Ascending aorta (tissue), 2 donors: Measurements from ENCODE around the gene GRB10. TPM values are rescaled to one million over a fixed set of nuclear protein-coding genes. Genes with fewer than 3 reads are reported as not detected.
A peak's percentile ranks its signal among the peaks of the same experiment; 100 is the strongest.

Experiments used
- DNase-seq, 2 donors: peaks; one replicate each; pipeline ENCODE4 v3.0.0-alpha.2; 2019; ENCODE audit warnings: low spot score in 2 of 2
- H3K27ac ChIP-seq, 2 donors: fragments of 200-600 bp; sonication (generic); one replicate each; pipeline ENCODE4 v1.5.1; 2016 to 2017; ENCODE audit warnings: mild to moderate bottlenecking in 1 of 2
- H3K27me3 ChIP-seq: fragments of 200-600 bp; sonication (generic); one replicate; pipeline ENCODE4 v1.5.1; 2017
- H3K36me3 ChIP-seq, 2 donors: fragments of 200-600 bp; sonication (generic); one replicate each; pipeline ENCODE4 v1.5.1; 2016
- H3K4me1 ChIP-seq, 2 donors: fragments of 200-600 bp; sonication (generic); one replicate each; pipeline ENCODE4 v1.5.1; 2016 to 2017; ENCODE audit warnings: mild to moderate bottlenecking in 1 of 2
- H3K4me3 ChIP-seq, 2 donors: fragments of 200-600 bp; sonication (generic); one replicate each; pipeline ENCODE4 v1.5.1; 2016 to 2017; ENCODE audit warnings: mild to moderate bottlenecking in 1 of 2
- H3K9me3 ChIP-seq, 2 donors: fragments of 200-600 bp; sonication (generic); one replicate each; pipeline ENCODE4 v1.5.1; 2016
- CTCF ChIP-seq, 3 experiments: fragments of 200-600 bp in 2 of 3; fragments of 450-650 bp in 1 of 3; sonication (generic) in 2 of 3; IDR thresholded peaks; one replicate each; pipeline ENCODE4 v1.5.1; 2016 to 2019; ENCODE audit warnings: antibody characterized with exemption in 3 of 3, mild to moderate bottlenecking in 1 of 3, moderate library complexity in 1 of 3
- intact Hi-C: fragments of 100-400 bp; cut with DNase I; formaldehyde crosslinking; loops from one replicate; pipeline ENCODE4 v1.15.1; 2023
- total RNA-seq: library from RNA; depleted of rRNA; stranded (reverse); fragments of >200 nt; gene quantifications from one replicate; pipeline ENCODE4 v1.1.0, GENCODE V29; 2016

GRB10 gene
- total RNA-seq, 1 donor from 2014 or later = 53.4 TPM

DNA sequence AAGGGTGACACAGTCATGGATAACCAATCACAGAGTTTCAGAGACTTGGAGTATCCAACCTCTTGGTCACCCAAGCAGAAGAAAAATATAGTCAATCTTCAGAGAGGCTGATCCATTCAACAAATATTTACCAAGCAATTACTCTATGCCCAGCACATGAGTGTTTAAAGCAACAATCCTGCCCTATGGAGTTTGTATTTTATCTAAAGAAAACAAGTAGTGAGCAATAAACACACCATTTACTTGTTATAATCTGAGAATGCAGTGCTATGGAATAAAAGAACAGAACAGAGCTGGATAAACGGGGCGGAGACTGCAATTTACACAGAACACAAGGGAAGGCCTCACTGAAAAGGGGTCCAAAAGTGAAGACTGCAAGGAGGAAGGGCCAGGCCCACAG is 63.8 kb downstream of the GRB10 start:
- intact Hi-C loops = no loop called here
- peaks cover 3 to 43% of the 10 kb centered on the region in 2 donors for H3K4me1 ChIP-seq

DNA sequence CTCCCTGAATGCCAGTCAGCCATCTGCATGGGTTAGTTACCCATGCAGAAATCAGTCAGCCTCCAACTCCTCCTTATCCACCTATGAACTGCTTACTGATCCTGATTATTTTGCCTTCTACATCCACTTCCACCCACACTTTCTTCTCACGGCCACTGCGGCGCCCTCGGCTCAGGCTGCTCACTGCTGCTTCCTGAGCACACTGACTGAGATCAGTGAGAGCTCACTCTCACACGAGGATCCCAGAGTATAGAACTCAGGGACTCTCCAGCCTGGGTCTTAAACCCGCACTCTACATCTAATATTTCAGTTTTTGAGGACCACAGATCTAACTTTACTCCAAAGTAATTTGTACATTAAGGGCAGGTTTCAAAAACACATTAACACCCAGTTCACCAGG is 64.4 kb downstream of the GRB10 start:
- no peak overlapping the region for H3K27ac ChIP-seq
- DNase-seq = no peak
- H3K27me3 ChIP-seq = no peaks in the 10 kb centered on the region
- no peak overlapping the region for H3K4me3 ChIP-seq
- no peaks in the 10 kb centered on the region for H3K36me3 ChIP-seq
- intact Hi-C loops = no loop called here
- H3K4me1 ChIP-seq = peaks cover 3 to 43% of the 10 kb centered on the region in 2 donors
- no peaks in the 10 kb centered on the region for H3K9me3 ChIP-seq
- no peak for TF ChIP-seq CTCF (IDR thresholded peaks at IDR 0.05)

More for the DNA sequence above, 63.8 kb downstream of the GRB10 start:
- TF ChIP-seq CTCF (IDR thresholded peaks at IDR 0.05) = no peak
- no peaks in the 10 kb centered on the region for H3K27me3 ChIP-seq
- no peaks in the 10 kb centered on the region for H3K9me3 ChIP-seq
- no peak overlapping the region for H3K4me3 ChIP-seq
- H3K36me3 ChIP-seq = no peaks in the 10 kb centered on the region
- no peak for DNase-seq
- H3K27ac ChIP-seq = no peak overlapping the region

DNA sequence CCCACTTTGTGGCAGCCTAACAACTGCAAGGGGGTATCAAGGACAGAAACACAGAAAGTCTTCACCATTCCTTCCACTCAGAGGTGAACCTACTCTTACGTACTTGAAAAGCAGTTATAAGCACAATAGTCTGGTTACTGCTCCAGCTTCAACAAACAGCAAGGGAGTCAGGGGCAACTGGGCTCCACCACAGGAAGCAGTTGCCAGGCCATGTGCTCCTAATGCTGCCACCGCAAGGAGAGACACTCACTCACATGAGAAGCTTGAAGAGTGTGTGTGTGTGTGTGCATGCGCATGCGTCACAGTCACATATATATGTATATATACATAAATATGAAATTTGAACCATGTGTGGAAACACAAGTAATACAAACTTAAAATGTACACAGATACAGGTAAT is 65.5 kb downstream of the GRB10 start:
- TF ChIP-seq CTCF (IDR thresholded peaks at IDR 0.05) = no peak
- H3K36me3 ChIP-seq = no peaks in the 10 kb centered on the region
- no peak overlapping the region for H3K4me3 ChIP-seq
- H3K27me3 ChIP-seq = no peaks in the 10 kb centered on the region
- no peak for DNase-seq
- intact Hi-C loops = no loop called here
- no peak overlapping the region for H3K27ac ChIP-seq
- H3K9me3 ChIP-seq = no peaks in the 10 kb centered on the region
- H3K4me1 ChIP-seq = peaks cover 6 to 45% of the 10 kb centered on the region in 2 donors

- H3K9me3 ChIP-seq = no peaks in the 10 kb centered on the region
- DNase-seq = no peak
- peak overlapping the region; percentile 2 to 20 for H3K27ac ChIP-seq
- H3K4me1 ChIP-seq = peaks cover 6 to 55% of the 10 kb centered on the region in 2 donors
- no peak overlapping the region for H3K4me3 ChIP-seq
- intact Hi-C loops = loop anchor here (5.0 kb wide), 2 partner anchors 48 to 152 kb away; no protein-coding TSS in a partner anchor
- no peaks in the 10 kb centered on the region for H3K36me3 ChIP-seq
- no peak for TF ChIP-seq CTCF (IDR thresholded peaks at IDR 0.05)
- no peaks in the 10 kb centered on the region for H3K27me3 ChIP-seq
Observed at GRCh38 chr7:50714857-50715256, 67.8 kb downstream of the GRB10 start.

GRCh38 chr7:50713123-50713965 is 69.4 kb downstream of the GRB10 start:
- Histone ChIP-seq H3K4me3 (no peak overlapping the region), H3K9me3 (no peaks in the 10 kb centered on the region), H3K4me1 (peaks cover 6 to 53% of the 10 kb centered on the region in 2 donors), H3K27ac (peak overlapping the region; percentile 60 to 72), H3K36me3 (no peaks in the 10 kb centered on the region), H3K27me3 (no peaks in the 10 kb centered on the region)
- intact Hi-C loops = loop anchor here (5.0 kb wide), 2 partner anchors 46 to 154 kb away; no protein-coding TSS in a partner anchor
- DNase-seq = no peak
- no peak for TF ChIP-seq CTCF (IDR thresholded peaks at IDR 0.05)
